ENCODE results near the gene TXLNG. TPM values are rescaled to one million over a fixed set of nuclear protein-coding genes. Genes with fewer than 3 reads are reported as not detected.

Gene TXLNG
- total RNA-seq, 2 experiments from 2014 or later: 17.2 to 17.5 TPM

DNA sequence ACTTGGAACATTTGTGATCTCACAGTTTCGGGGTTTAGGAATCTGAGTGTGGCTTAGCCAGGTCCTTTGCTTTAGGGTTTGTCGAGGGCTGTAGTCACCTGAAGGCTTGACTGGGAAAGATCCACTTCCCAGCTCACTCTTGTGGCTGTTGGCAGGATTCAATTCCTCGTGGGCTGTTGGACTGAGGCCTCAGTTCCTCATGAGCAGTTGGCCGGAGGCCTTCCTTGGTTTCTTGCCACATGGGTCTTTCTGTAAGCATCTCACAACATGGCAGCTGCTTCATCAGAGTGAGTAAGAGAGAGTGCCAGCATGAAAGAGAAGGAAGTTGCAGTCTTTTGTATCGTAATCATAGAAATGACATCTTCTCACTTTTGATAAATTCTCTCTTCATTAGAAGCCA is 11.1 kb downstream of the TXLNG start:
- H3K4me3 ChIP-seq (ENCODE audit: low read length): no peak overlapping the region
- no peak for DNase-seq
- no peaks in the 10 kb centered on the region for H3K4me1 ChIP-seq (ENCODE audit: insufficient read depth, low read length)
- H3K27ac Mint-ChIP-seq: no peak overlapping the region
- TF ChIP-seq, protein P1, sequence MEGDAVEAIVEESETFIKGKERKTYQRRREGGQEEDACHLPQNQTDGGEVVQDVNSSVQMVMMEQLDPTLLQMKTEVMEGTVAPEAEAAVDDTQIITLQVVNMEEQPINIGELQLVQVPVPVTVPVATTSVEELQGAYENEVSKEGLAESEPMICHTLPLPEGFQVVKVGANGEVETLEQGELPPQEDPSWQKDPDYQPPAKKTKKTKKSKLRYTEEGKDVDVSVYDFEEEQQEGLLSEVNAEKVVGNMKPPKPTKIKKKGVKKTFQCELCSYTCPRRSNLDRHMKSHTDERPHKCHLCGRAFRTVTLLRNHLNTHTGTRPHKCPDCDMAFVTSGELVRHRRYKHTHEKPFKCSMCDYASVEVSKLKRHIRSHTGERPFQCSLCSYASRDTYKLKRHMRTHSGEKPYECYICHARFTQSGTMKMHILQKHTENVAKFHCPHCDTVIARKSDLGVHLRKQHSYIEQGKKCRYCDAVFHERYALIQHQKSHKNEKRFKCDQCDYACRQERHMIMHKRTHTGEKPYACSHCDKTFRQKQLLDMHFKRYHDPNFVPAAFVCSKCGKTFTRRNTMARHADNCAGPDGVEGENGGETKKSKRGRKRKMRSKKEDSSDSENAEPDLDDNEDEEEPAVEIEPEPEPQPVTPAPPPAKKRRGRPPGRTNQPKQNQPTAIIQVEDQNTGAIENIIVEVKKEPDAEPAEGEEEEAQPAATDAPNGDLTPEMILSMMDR (IDR thresholded peaks at IDR 0.05): no peak
- H3K9me3 ChIP-seq (ENCODE audit: control insufficient read depth in 1 of 2, insufficient read depth in 1 of 2, low read length in 2 of 2): no peaks in the 10 kb centered on the region
- H3K27me3 Mint-ChIP-seq: no peaks in the 10 kb centered on the region
- H3K27ac ChIP-seq (ENCODE audit: low read depth in 1 of 2, low read length in 2 of 2): no peak overlapping the region
- H3K4me1 Mint-ChIP-seq (ENCODE audit: low read depth): peaks cover 14% of the 10 kb centered on the region
- peaks cover 33% of the 10 kb centered on the region for H3K36me3 Mint-ChIP-seq (ENCODE audit: low read depth)
- peaks cover 3% of the 10 kb centered on the region for H3K36me3 ChIP-seq (ENCODE audit: insufficient read depth, low read length)
- POLR2A ChIA-PET: no interaction called here
- CTCF ChIA-PET: no interaction called here
- intact Hi-C loops (cut with DNase I, micrococcal nuclease): no loop called here
- no peak for ATAC-seq (ENCODE audit: poor library complexity)
- no peaks in the 10 kb centered on the region for H3K9me3 Mint-ChIP-seq
- H3K4me3 Mint-ChIP-seq: no peak overlapping the region
- H3K27me3 ChIP-seq (ENCODE audit: control insufficient read depth in 1 of 2, insufficient read depth in 2 of 2, low read length in 2 of 2): no peaks in the 10 kb centered on the region

DNA sequence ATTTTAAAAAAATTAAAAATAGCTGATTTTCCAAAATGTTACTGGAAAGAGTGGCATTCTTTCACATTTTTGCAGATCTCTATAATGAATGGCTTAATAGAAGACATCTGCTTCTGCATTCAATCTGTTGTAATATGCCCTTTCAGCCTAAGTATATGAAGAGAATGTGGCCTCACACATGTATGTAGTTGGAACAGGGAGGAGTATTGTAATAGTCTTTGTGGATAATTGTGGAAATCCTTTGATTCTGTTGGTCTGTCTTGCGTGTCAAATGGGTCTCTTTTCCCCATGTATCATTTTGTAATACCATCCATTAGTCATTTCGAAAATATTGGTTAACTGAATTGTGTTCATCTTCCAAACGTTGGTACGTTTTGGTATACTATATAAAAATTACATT is 11.6 kb downstream of the TXLNG start:
- H3K36me3 Mint-ChIP-seq (ENCODE audit: low read depth): peaks cover 35% of the 10 kb centered on the region
- Histone ChIP-seq H3K27me3 (ENCODE audit: control insufficient read depth in 1 of 2, insufficient read depth in 2 of 2, low read length in 2 of 2) (no peaks in the 10 kb centered on the region), H3K9me3 (ENCODE audit: control insufficient read depth in 1 of 2, insufficient read depth in 1 of 2, low read length in 2 of 2) (no peaks in the 10 kb centered on the region), H3K27ac (ENCODE audit: low read depth in 1 of 2, low read length in 2 of 2) (no peak overlapping the region), H3K36me3 (ENCODE audit: insufficient read depth, low read length) (peaks cover 3% of the 10 kb centered on the region), H3K4me3 (ENCODE audit: low read length) (no peak overlapping the region), H3K4me1 (ENCODE audit: insufficient read depth, low read length) (no peaks in the 10 kb centered on the region)
- ChIA-PET POLR2A (no interaction called here), CTCF (interaction anchor here (0.8 kb wide), 1 partner anchor 30 kb away, joined by 3 read pairs; no protein-coding TSS in a partner anchor)
- no peaks in the 10 kb centered on the region for H3K27me3 Mint-ChIP-seq
- H3K4me3 Mint-ChIP-seq: no peak overlapping the region
- intact Hi-C loops (cut with DNase I, micrococcal nuclease): no loop called here
- no peak overlapping the region for H3K27ac Mint-ChIP-seq
- no peaks in the 10 kb centered on the region for H3K9me3 Mint-ChIP-seq
- ATAC-seq (ENCODE audit: poor library complexity) (no peak), DNase-seq (no peak)
- H3K4me1 Mint-ChIP-seq (ENCODE audit: low read depth): peaks cover 14% of the 10 kb centered on the region
- TF ChIP-seq, protein P1 (IDR thresholded peaks at IDR 0.05): no peak

DNA sequence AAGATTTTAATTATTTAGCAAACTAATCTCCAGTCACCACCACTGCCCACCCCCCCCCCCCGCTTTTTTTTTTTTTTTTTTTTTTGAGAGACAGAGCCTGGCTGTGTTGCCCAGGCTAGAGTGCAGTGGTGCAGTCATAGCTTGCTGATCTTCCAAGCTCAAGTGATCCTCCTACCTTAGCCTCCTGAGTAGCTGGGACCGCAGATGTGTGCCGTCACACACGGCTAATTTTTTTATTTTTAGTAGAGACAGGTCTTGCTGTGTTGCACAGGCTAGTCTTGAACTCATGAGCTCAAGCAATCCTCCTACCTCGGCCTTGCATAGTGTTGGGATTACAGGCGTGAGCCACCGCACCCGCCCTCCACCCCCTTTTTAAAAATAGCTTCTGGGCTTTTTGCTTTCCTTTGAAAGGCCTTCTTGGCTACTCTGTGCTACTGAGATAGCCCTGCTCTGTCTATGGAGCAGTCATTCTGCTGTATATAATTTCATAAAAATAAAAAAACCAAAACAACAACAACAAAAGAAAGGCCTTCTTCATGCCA is 18.7 kb downstream of the TXLNG start:
- H3K27ac ChIP-seq (ENCODE audit: low read depth in 1 of 2, low read length in 2 of 2): no peak overlapping the region
- no peaks in the 10 kb centered on the region for H3K4me1 ChIP-seq (ENCODE audit: insufficient read depth, low read length)
- no peak for DNase-seq
- CTCF ChIA-PET: no interaction called here
- no peaks in the 10 kb centered on the region for H3K36me3 ChIP-seq (ENCODE audit: insufficient read depth, low read length)
- Mint-ChIP-seq H3K27me3 (no peaks in the 10 kb centered on the region), H3K27ac (no peak overlapping the region), H3K36me3 (ENCODE audit: low read depth) (peaks cover 15% of the 10 kb centered on the region), H3K9me3 (no peaks in the 10 kb centered on the region), H3K4me3 (no peak overlapping the region), H3K4me1 (ENCODE audit: low read depth) (peaks cover 22% of the 10 kb centered on the region)
- no peak for ATAC-seq (ENCODE audit: poor library complexity)
- H3K4me3 ChIP-seq (ENCODE audit: low read length): no peak overlapping the region
- POLR2A ChIA-PET: no interaction called here
- H3K9me3 ChIP-seq (ENCODE audit: control insufficient read depth in 1 of 2, insufficient read depth in 1 of 2, low read length in 2 of 2): no peaks in the 10 kb centered on the region
- H3K27me3 ChIP-seq (ENCODE audit: control insufficient read depth in 1 of 2, insufficient read depth in 2 of 2, low read length in 2 of 2): no peaks in the 10 kb centered on the region
- intact Hi-C loops (cut with DNase I, micrococcal nuclease): no loop called here
- TF ChIP-seq, protein P1 (IDR thresholded peaks at IDR 0.05): no peak
